ENCODE measurements around the gene SAMD11.
"Not testable (repeated sequence)": the region's sequence is repeated elsewhere in the genome, so short reads cannot be mapped to it uniquely, and the experiment has no call there.

DNA sequence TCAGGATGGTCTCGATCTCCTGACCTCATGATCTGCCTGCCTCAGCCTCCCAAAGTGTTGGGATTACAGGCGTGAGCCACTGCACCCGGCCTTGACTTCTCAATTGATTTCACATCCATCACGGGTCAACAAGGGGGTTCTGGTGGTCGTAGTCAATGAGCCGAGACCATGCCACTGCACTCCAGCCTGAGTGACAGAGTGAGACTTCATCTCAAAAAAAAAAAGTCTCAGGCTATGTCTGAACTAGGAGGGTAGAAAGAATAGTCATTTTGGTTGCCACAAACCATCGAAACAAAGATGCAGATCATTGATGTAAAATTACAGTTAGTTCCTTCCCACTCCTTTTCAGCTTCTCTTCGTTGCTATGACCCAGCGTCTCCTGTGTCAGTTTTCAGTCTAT lies 33.5 kb upstream of the SAMD11 start:
- TF ChIP-seq, protein P1, sequence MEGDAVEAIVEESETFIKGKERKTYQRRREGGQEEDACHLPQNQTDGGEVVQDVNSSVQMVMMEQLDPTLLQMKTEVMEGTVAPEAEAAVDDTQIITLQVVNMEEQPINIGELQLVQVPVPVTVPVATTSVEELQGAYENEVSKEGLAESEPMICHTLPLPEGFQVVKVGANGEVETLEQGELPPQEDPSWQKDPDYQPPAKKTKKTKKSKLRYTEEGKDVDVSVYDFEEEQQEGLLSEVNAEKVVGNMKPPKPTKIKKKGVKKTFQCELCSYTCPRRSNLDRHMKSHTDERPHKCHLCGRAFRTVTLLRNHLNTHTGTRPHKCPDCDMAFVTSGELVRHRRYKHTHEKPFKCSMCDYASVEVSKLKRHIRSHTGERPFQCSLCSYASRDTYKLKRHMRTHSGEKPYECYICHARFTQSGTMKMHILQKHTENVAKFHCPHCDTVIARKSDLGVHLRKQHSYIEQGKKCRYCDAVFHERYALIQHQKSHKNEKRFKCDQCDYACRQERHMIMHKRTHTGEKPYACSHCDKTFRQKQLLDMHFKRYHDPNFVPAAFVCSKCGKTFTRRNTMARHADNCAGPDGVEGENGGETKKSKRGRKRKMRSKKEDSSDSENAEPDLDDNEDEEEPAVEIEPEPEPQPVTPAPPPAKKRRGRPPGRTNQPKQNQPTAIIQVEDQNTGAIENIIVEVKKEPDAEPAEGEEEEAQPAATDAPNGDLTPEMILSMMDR (IDR thresholded peaks at IDR 0.05) = not testable (repeated sequence)
- not testable (repeated sequence) for TF ChIP-seq POLR2A (IDR thresholded peaks at IDR 0.05)
